Measurements from ENCODE around the gene GSTM2.
"Not testable (repeated sequence)": the region's sequence is repeated elsewhere in the genome, so short reads cannot be mapped to it uniquely, and the experiment has no call there.

GSTM2 gene

GRCh38 chr1:109677459-109677858, 9.6 kb downstream of the GSTM2 start:
- ChIA-PET POLR2A (ENCODE audit: low non-redundant PET) (no interaction called here), CTCF (no interaction called here)
- H3K27ac ChIP-seq: no peak overlapping the region
- no peak for DNase-seq (ENCODE audit: low spot score)
- no peak for TF ChIP-seq CTCF (conservative IDR thresholded peaks at IDR 0.05; ENCODE audit: low read depth)

- CTCF ChIA-PET; DNase-seq (ENCODE audit: low spot score); H3K27ac ChIP-seq; POLR2A ChIA-PET (ENCODE audit: low non-redundant PET): not testable (repeated sequence)
These were observed 10.8 kb downstream of the GSTM2 start for GRCh38 chr1:109678637-109679036.

DNA sequence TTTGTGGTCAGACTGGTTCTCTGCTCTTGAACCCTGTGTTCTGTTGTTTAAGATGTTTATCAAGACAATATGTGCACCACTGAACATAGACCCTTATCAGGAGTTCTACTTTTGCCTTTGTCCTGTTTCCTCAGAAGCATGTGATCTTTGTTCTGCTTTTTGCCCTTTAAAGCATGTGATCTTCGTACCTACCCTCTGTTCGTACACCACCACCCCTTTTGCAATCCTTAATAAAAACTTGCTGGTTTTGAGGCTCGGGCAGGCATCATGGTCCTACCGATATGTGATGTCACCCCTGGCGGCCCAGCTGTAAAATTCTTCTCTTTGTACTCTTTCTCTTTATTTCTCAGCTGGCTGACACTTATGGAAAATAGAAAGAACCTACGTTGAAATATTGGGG, 16.9 kb downstream of the GSTM2 start:
- DNase-seq (ENCODE audit: low spot score); POLR2A ChIA-PET (ENCODE audit: low non-redundant PET); CTCF ChIA-PET; H3K27ac ChIP-seq: not testable (repeated sequence)

DNA sequence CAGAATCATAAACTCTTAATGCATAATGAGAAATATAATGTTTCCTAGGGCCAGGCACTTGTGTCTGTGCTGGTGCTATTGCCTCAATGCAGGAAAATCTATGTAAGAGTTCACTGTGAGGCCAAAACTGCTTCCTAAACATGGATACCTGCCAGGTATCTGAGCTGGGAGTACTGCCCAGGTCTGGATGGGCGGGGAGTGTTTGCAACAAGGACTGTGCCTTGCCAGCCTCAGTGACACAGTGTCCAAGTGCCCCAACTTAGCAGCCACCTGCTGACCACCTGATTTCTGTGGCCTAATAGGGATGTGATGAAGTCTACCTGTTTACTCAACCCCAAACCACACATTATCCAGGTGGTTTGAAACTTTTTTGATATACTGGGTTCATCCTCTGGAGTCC, 17.5 kb downstream of the GSTM2 start:
- CTCF ChIA-PET; H3K27ac ChIP-seq; DNase-seq (ENCODE audit: low spot score): not testable (repeated sequence)
- POLR2A ChIA-PET (ENCODE audit: low non-redundant PET): interaction anchor here (0.6 kb wide), 1 partner anchor 31 kb away, joined by 6 read pairs; no protein-coding TSS in a partner anchor

GRCh38 chr1:109685890-109686289, 18.0 kb downstream of the GSTM2 start:
- CTCF ChIA-PET; DNase-seq (ENCODE audit: low spot score); H3K27ac ChIP-seq; POLR2A ChIA-PET (ENCODE audit: low non-redundant PET): not testable (repeated sequence)

- POLR2A ChIA-PET (ENCODE audit: low non-redundant PET); CTCF ChIA-PET; H3K27ac ChIP-seq; DNase-seq (ENCODE audit: low spot score): not testable (repeated sequence)
These were observed 19.3 kb downstream of the GSTM2 start for GRCh38 chr1:109687109-109687508.

DNA sequence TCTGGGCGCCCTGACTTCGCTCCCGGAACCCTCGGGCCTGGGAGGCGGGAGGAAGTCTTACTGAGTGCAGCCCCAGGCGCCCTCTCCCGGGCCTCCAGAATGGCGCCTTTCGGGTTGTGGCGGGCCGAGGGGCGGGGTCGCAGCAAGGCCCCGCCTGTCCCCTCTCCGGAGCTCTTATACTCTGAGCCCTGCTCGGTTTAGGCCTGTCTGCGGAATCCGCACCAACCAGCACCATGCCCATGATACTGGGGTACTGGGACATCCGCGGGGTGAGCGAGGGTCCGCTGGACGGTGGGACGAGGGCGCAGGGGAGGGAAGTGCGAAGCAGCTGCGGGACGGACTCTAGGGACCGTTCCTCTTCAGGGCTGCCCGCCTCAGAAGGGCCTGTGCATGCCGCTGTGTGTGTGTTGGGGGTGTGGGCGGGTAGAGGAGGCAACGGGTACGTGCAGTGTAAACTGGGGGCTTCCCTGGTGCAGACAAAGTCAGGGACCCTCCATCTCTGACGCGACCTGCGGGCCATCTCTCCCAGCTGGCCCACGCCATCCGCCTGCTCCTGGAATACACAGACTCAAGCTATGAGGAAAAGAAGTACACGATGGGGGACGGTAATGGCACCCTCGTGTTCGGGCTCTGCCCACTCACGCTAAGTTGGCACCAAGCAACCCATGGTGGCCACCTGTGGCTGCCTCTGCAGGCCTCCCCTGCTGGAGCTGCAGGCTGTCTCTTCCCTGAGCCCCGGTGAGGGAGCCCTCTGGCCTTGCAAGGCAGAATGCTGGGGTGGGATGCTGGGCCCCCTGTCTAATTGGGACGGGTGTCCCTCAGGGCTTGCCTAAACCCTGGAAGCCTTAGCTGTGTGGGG, 20.0 kb downstream of the GSTM2 start, which contains the start of gene GSTM1:
GSTM1 (plus strand) TSS at position 177 of the 859 bp plus-strand sequence; CDS start at position 234, 57 bp downstream.
- TF ChIP-seq CTCF (conservative IDR thresholded peaks at IDR 0.05; ENCODE audit: low read depth): no peak
- no peak for DNase-seq (ENCODE audit: low spot score)
- no peak within 1 kb of the TSS for H3K27ac ChIP-seq
- ChIA-PET POLR2A (ENCODE audit: low non-redundant PET) (no interaction called here), CTCF (no interaction called here)

- H3K27ac ChIP-seq: no peak overlapping the region
- no peak for DNase-seq (ENCODE audit: low spot score)
- POLR2A ChIA-PET (ENCODE audit: low non-redundant PET): no interaction called here
- no peak for TF ChIP-seq CTCF (conservative IDR thresholded peaks at IDR 0.05; ENCODE audit: low read depth)
- CTCF ChIA-PET: no interaction called here
These were observed 22.1 kb downstream of the GSTM2 start for GRCh38 chr1:109689844-109690405.

DNA sequence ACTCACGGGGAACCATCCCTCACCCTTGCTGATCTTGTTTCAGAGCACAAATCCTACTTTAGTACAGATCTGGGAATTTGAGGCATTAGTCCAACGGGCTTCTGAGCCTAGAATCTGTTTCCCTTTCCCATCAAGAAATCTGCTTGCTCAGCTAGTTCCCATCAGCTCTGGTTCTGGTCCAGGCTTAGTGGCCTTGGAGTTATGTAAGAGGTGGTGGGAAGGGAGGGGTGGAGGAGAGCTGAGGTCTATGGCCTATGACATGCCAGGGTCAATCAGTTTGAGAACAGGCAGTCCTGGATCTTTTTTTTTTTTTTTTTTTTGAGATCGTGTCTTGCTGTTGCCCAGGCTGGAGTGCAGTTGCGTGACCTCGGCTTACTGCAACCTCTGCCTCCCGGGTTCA, 23.9 kb downstream of the GSTM2 start:
- no peak for DNase-seq (ENCODE audit: low spot score)
- H3K27ac ChIP-seq: no peak overlapping the region
- CTCF ChIA-PET: interaction anchor here (0.5 kb wide), 1 partner anchor 197 kb away, joined by 3 read pairs; no protein-coding TSS in a partner anchor
- POLR2A ChIA-PET (ENCODE audit: low non-redundant PET): no interaction called here
- TF ChIP-seq CTCF (conservative IDR thresholded peaks at IDR 0.05; ENCODE audit: low read depth): no peak

DNA sequence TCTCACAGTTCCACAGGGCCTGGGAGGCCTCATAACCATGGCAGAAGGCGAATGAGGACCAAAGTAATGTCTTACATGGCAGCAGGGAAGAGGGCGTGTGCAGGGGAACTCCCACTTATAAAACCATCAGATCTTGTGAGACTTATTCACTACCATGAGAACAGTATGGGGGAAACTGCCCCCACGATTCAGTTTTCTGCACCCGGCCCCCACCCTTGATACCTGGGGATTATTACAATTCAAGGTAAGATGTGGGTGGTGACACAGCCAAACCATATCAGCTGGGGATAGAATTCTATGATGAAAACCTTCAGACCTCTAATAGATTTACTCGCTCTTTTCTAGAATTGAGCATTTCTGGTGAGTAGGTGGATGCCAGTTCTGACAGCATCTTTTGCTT, 26.5 kb downstream of the GSTM2 start:
- CTCF ChIA-PET; POLR2A ChIA-PET (ENCODE audit: low non-redundant PET); H3K27ac ChIP-seq; DNase-seq (ENCODE audit: low spot score): not testable (repeated sequence)

- POLR2A ChIA-PET (ENCODE audit: low non-redundant PET); H3K27ac ChIP-seq; DNase-seq (ENCODE audit: low spot score); CTCF ChIA-PET: not testable (repeated sequence)
These were observed 27.3 kb downstream of the GSTM2 start for GRCh38 chr1:109695138-109695537.
